Astrocyte (in vitro differentiated cells and primary cell): ENCODE data around the gene LDLRAD1. TPM values are rescaled to one million over a fixed set of nuclear protein-coding genes. Genes with fewer than 3 reads are reported as not detected.

Experiments
- DNase-seq: peaks from one replicate; pipeline ENCODE4 v3.0.0-alpha.2; 2010; ENCODE audit warnings: low read depth
- FAIRE-seq: peaks from 2 replicates; lab custom pipeline; 2011; peaks lifted over from hg19 to GRCh38; lab: Jason Lieb, UNC
- H2AFZ ChIP-seq: 2 replicates; pipeline ENCODE4 v1.6.0; 2012; ENCODE audit warnings: low read depth, low read length, inconsistent platforms
- H3K27ac ChIP-seq: 2 replicates; pipeline ENCODE4 v1.5.1; 2011; ENCODE audit warnings: low read depth, low read length, inconsistent platforms
- H3K27me3 ChIP-seq: 2 replicates; pipeline ENCODE4 v1.6.0; 2011; ENCODE audit warnings: low read length, inconsistent platforms; ENCODE audit not compliant: insufficient read depth
- H3K36me3 ChIP-seq: 2 replicates; pipeline ENCODE4 v1.5.1; 2011; ENCODE audit warnings: low read length, inconsistent platforms; ENCODE audit not compliant: insufficient read depth
- H3K4me1 ChIP-seq: 2 replicates; pipeline ENCODE4 v1.5.1; 2011; ENCODE audit warnings: low read length, inconsistent platforms; ENCODE audit not compliant: insufficient read depth
- H3K4me2 ChIP-seq: 2 replicates; pipeline ENCODE4 v1.6.0; 2012; ENCODE audit warnings: low read length, inconsistent platforms
- H3K4me3 ChIP-seq: 2 replicates; pipeline ENCODE4 v1.5.1; 2011; ENCODE audit warnings: low read depth, mild to moderate bottlenecking, low read length, inconsistent platforms; ENCODE audit not compliant: insufficient read depth
- H3K79me2 ChIP-seq: 2 replicates; pipeline ENCODE4 v1.6.0; 2012; ENCODE audit warnings: mild to moderate bottlenecking, low read length, inconsistent platforms; ENCODE audit not compliant: insufficient read depth
- H3K9ac ChIP-seq: 2 replicates; pipeline ENCODE4 v1.6.0; 2012; ENCODE audit warnings: mild to moderate bottlenecking, low read length, inconsistent platforms
- H3K9me3 ChIP-seq: 2 replicates; pipeline ENCODE4 v1.5.1; 2012; ENCODE audit warnings: low read depth, mild to moderate bottlenecking, low read length, inconsistent platforms; ENCODE audit not compliant: insufficient read depth
- H4K20me1 ChIP-seq: 2 replicates; pipeline ENCODE4 v1.6.0; 2012; ENCODE audit warnings: low read length, inconsistent platforms; ENCODE audit not compliant: insufficient read depth
- H3K27ac Mint-ChIP-seq: one replicate; pipeline ENCODE4 v1.8.0; 2021; ENCODE audit warnings: mild to moderate bottlenecking, mixed read lengths; ENCODE audit not compliant: unreplicated experiment
- H3K27me3 Mint-ChIP-seq: one replicate; pipeline ENCODE4 v1.8.0; 2021; ENCODE audit warnings: low read depth, mixed read lengths; ENCODE audit not compliant: unreplicated experiment
- H3K36me3 Mint-ChIP-seq: one replicate; pipeline ENCODE4 v1.8.0; 2021; ENCODE audit warnings: low read depth, mixed read lengths; ENCODE audit not compliant: unreplicated experiment
- H3K4me1 Mint-ChIP-seq: one replicate; pipeline ENCODE4 v1.8.0; 2021; ENCODE audit warnings: low read depth, mixed read lengths; ENCODE audit not compliant: unreplicated experiment
- H3K4me3 Mint-ChIP-seq: one replicate; pipeline ENCODE4 v1.8.0; 2021; ENCODE audit warnings: mild to moderate bottlenecking, moderate library complexity, mixed read lengths; ENCODE audit not compliant: unreplicated experiment
- H3K9me3 Mint-ChIP-seq: one replicate; pipeline ENCODE4 v1.8.0; 2021; ENCODE audit warnings: mild to moderate bottlenecking, mixed read lengths; ENCODE audit not compliant: unreplicated experiment
- CTCF ChIP-seq: IDR thresholded peaks from 2 replicates; pipeline ENCODE4 v1.5.1; 2011; ENCODE audit warnings: low read depth, mild to moderate bottlenecking, inconsistent platforms, low read length, moderate library complexity; ENCODE audit not compliant: insufficient read depth
- EZH2 ChIP-seq: IDR thresholded peaks from 2 replicates; pipeline ENCODE4 v1.6.1; 2012; ENCODE audit warnings: mild to moderate bottlenecking, low read length, inconsistent platforms; ENCODE audit not compliant: insufficient read depth
- total RNA-seq: library from RNA; stranded (reverse); gene quantifications from 2 replicates; pipeline ENCODE4 v1.2.1, GENCODE V29; 2021

The LDLRAD1 gene
- total RNA-seq, 1 donor from 2014 or later, result not detected

- DNase-seq, result no peak
These were observed 4.5 kb downstream of the LDLRAD1 start for GRCh38 chr1:54013393-54014008.

GRCh38 chr1:54012863-54013262 lies 5.1 kb downstream of the LDLRAD1 start:
- no peak overlapping the region for H3K4me3 ChIP-seq
- no peak for TF ChIP-seq EZH2
- no peak for TF ChIP-seq CTCF
- H2AFZ ChIP-seq, result no peak overlapping the region
- H3K36me3 Mint-ChIP-seq, result no peaks in the 10 kb centered on the region
- H3K9me3 ChIP-seq, result no peaks in the 10 kb centered on the region
- H3K4me1 ChIP-seq, result no peaks in the 10 kb centered on the region
- H3K79me2 ChIP-seq, result no peaks in the 10 kb centered on the region
- DNase-seq (no peak), FAIRE-seq (no peak)
- H4K20me1 ChIP-seq, result no peaks in the 10 kb centered on the region
- H3K4me3 Mint-ChIP-seq, result no peak overlapping the region
- H3K27me3 ChIP-seq, result peaks cover 19% of the 10 kb centered on the region
- no peaks in the 10 kb centered on the region for H3K9me3 Mint-ChIP-seq
- no peak overlapping the region for H3K27ac Mint-ChIP-seq
- no peaks in the 10 kb centered on the region for H3K4me1 Mint-ChIP-seq
- peaks cover 66% of the 10 kb centered on the region for H3K27me3 Mint-ChIP-seq
- H3K4me2 ChIP-seq, result no peak overlapping the region
- no peak overlapping the region for H3K9ac ChIP-seq
- no peaks in the 10 kb centered on the region for H3K36me3 ChIP-seq
- H3K27ac ChIP-seq, result no peak overlapping the region

More at GRCh38 chr1:54013393-54014008, 4.5 kb downstream of the LDLRAD1 start:
- Histone ChIP-seq H3K27me3 (peaks cover 21% of the 10 kb centered on the region), H3K9ac (no peak overlapping the region), H3K27ac (no peak overlapping the region), H3K4me1 (no peaks in the 10 kb centered on the region), H4K20me1 (no peaks in the 10 kb centered on the region), H3K4me2 (no peak overlapping the region), H3K4me3 (no peak overlapping the region), H3K79me2 (no peaks in the 10 kb centered on the region), H2AFZ (no peak overlapping the region), H3K9me3 (no peaks in the 10 kb centered on the region), H3K36me3 (no peaks in the 10 kb centered on the region)
- Mint-ChIP-seq H3K9me3 (no peaks in the 10 kb centered on the region), H3K27me3 (peaks cover 65% of the 10 kb centered on the region), H3K4me3 (no peak overlapping the region), H3K4me1 (no peaks in the 10 kb centered on the region), H3K36me3 (no peaks in the 10 kb centered on the region), H3K27ac (peak overlapping the region; percentile 87)
- no peak for FAIRE-seq
- TF ChIP-seq EZH2, result no peak
- TF ChIP-seq CTCF, result no peak

- Mint-ChIP-seq H3K9me3 (no peaks in the 10 kb centered on the region), H3K27ac (no peak overlapping the region), H3K36me3 (no peaks in the 10 kb centered on the region), H3K4me3 (no peak overlapping the region), H3K4me1 (no peaks in the 10 kb centered on the region), H3K27me3 (peaks cover 60% of the 10 kb centered on the region)
- H3K4me3 ChIP-seq, result no peak overlapping the region
- no peaks in the 10 kb centered on the region for H3K36me3 ChIP-seq
- DNase-seq (no peak), FAIRE-seq (no peak)
- H3K27ac ChIP-seq, result no peak overlapping the region
- H4K20me1 ChIP-seq, result no peaks in the 10 kb centered on the region
- no peaks in the 10 kb centered on the region for H3K9me3 ChIP-seq
- H3K9ac ChIP-seq, result no peak overlapping the region
- no peak for TF ChIP-seq EZH2
- no peak for TF ChIP-seq CTCF
- no peaks in the 10 kb centered on the region for H3K4me1 ChIP-seq
- H3K4me2 ChIP-seq, result no peak overlapping the region
- no peak overlapping the region for H2AFZ ChIP-seq
- no peaks in the 10 kb centered on the region for H3K79me2 ChIP-seq
- peaks cover 14% of the 10 kb centered on the region for H3K27me3 ChIP-seq
These were observed 6.0 kb downstream of the LDLRAD1 start for GRCh38 chr1:54012008-54012325.
